D721Med (cell line): ENCODE measurements around the gene PLEKHH3.
"Not testable (repeated sequence)": the region's sequence is repeated elsewhere in the genome, so short reads cannot be mapped to it uniquely, and the experiment has no call there.

Experiments
- DNase-seq: peaks from one replicate; pipeline ENCODE4 v3.0.0; 2011; ENCODE audit warnings: low spot score; ENCODE audit not compliant: insufficient read length
- FAIRE-seq: peaks from 2 replicates; lab custom pipeline; 2011; peaks lifted over from hg19 to GRCh38; lab: Jason Lieb, UNC
- TF ChIP-seq, protein P1 (sequence below): IDR thresholded peaks from 2 replicates; pipeline ENCODE4 v1.5.1; 2012; ENCODE audit warnings: mild to moderate bottlenecking, control low read depth; ENCODE audit not compliant: insufficient read depth; ENCODE audit errors: missing control alignments

The PLEKHH3 gene

DNA sequence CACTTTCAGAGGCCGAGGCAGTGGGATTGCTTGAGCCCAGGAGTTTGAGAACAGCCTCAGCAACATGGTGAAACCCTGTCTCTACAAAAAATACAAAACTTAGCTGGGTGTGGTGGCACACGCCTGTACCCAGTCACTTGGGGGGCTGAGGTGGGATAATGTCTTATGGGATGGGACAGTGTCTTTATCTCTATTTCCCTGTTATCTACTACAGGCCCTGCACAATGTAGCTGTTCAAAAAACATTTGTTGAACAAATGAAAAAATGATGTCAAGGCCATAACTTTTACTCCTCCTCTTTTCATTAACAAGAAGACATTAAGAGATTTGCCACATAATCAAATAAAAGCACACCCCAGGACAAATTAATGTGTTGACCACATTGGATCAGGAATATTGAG, 53.5 kb downstream of the PLEKHH3 start:
- no peak for DNase-seq
- TF ChIP-seq, protein P1, sequence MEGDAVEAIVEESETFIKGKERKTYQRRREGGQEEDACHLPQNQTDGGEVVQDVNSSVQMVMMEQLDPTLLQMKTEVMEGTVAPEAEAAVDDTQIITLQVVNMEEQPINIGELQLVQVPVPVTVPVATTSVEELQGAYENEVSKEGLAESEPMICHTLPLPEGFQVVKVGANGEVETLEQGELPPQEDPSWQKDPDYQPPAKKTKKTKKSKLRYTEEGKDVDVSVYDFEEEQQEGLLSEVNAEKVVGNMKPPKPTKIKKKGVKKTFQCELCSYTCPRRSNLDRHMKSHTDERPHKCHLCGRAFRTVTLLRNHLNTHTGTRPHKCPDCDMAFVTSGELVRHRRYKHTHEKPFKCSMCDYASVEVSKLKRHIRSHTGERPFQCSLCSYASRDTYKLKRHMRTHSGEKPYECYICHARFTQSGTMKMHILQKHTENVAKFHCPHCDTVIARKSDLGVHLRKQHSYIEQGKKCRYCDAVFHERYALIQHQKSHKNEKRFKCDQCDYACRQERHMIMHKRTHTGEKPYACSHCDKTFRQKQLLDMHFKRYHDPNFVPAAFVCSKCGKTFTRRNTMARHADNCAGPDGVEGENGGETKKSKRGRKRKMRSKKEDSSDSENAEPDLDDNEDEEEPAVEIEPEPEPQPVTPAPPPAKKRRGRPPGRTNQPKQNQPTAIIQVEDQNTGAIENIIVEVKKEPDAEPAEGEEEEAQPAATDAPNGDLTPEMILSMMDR = no peak
- FAIRE-seq = no peak

DNA sequence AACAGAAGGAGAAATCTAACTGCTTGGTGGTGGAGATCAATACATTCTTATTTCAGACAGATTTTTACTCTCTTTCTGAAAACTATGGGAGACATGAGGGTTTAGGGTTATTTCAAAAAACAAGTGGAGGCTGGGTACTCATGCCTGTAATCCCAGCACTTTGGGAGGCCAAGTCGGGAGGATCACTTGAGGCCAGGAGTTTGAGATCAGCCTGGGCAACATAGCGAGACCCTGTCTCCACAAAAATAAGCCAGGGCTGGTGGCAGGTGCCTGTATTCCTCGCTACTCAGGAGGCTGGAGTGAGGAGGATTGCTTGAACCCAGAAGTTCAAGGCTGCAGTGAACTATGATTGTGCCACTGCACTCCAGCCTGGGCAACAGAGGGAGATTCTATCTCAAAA, 54.8 kb downstream of the PLEKHH3 start:
- not testable (repeated sequence) for FAIRE-seq, DNase-seq

DNA sequence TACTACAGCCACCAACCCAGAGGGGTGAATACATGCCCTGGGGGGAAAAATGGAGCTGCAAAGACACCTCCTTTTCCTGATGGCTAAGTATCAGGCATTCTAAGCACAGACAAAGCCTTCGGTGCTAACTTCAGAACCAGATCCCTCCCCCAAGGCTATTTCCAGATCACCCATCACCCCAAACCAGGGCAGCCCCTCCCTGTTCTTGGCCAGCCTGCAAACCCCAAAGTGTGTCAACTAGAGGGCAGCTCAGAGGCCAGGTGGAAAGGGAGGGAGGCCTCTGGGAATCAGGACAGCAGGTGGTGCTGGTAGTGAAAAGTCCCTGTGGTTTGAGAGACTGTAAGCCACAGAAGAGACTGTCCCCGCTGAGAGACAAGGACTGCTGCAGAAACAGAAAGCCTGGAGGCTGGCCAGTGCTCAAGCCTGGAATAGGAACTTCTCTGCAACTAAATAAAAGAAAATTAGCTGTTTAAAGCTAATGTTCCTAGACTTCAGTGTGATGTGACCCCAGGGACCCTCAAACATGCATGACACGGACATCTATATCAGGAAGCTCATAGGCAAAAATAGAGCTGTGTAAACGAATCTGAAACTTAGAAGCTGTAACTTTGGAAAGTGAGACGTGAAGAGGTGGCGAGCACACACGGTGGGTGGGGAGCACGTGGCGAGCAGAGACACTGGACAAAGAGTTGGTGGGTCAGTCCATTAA, 58.2 kb downstream of the PLEKHH3 start:
- no peak for FAIRE-seq
- DNase-seq = no peak
- TF ChIP-seq, protein P1 = peak; percentile 23

GRCh38 chr17:42617956-42618431, 58.8 kb downstream of the PLEKHH3 start:
- DNase-seq = no peak

More at GRCh38 chr17:42617956-42618431, 58.8 kb downstream of the PLEKHH3 start:
- TF ChIP-seq, protein P1 = no peak
- FAIRE-seq = no peak
